ENCODE measurements around the gene ZNF587.
A peak's percentile ranks its signal among the peaks of the same experiment; 100 is the strongest.
"Not testable (repeated sequence)": the region's sequence is repeated elsewhere in the genome, so short reads cannot be mapped to it uniquely, and the experiment has no call there.

The ZNF587 gene

DNA sequence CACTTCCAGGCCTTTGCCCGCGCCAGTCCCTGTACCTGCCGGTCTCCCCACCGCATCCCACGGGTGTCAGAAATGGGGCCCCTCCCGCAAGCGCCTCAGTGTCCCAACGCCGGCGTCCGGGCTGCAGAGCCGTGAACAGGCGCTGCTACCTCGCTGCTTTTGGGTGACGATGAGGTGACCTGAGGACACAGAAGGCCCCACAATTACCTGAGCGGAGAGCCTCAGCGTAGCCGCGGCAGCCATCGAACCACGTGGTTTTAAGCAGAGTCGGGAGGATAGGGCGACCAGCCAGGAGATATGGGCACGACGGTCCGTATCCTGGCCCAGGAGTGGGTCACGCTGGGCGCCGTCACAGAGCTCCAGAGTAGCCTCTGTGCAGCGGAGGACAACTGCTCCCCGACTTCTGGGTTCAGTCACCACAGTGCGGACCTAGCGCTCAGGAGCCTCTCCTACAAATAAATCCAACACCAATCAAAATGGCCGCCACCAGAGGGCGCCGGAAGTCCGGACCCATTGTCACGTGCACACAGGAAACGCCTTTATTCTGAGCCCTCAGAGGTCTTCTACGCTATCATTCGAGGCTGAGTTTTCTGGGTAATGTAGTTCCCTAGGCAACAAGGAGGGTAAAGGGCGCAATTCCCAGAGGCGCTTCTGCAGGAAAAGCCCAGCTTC, 39.0 kb downstream of the ZNF587 start, which contains the start of gene ZNF814:
Gene ZNF814 (minus strand): TSS at position 478 of the 672 bp plus-strand sequence. CDS start 235 bp downstream, at position 243.
- peak; percentile 80 for DNase-seq

- DNase-seq, result not testable (repeated sequence)
Measured at GRCh38 chr19:57890706-57891105, 41.0 kb downstream of the ZNF587 start.

DNA sequence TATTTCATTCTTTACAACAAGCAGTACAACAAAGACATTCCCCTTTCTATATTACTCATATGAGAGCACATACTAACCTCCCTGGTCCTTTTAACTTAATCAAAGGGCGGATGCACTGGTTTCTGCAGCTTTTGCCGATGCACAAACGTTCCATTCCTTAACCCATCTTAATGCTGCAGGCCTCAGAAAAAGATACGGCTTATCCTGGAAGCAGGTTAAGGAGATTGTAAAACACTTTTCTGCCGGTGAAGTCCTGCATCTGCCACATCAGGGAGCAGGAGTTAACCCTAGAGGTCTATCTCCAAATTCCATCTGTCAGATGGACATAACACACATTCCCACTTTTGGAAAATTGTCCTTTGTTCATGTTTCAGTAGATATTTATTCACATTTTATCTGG, 50.7 kb downstream of the ZNF587 start:
- DNase-seq, result no peak

- no peak for DNase-seq
Measured at GRCh38 chr19:57903618-57904184, 54.0 kb downstream of the ZNF587 start.

- no peak for DNase-seq
Measured at GRCh38 chr19:57905258-57905657, 55.6 kb downstream of the ZNF587 start.

DNA sequence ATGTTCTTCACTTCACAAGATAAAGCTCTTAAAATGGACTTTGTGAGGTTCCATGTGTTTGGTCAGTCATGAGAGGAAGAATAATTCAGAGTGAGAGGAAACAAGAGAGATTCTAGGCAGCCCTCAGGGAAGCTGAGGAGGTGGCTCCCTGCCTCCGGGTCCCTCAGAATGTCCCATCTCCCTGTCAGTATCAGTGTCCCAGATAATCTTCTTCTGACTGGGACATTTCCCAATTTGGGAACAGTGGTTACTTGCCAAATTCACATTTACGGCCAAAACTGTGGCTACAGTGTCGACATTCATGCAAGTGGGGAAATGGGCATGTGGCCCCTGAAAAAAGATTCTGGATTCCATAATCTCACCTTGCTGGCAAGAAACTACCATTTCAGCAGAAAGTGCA, 57.7 kb downstream of the ZNF587 start:
- no peak for DNase-seq

GRCh38 chr19:57914531-57914930, 64.9 kb downstream of the ZNF587 start:
- DNase-seq, result no peak
